GM19372 (cell line): Measurements from ENCODE around the gene PEX10.
"Not testable (repeated sequence)": the region's sequence is repeated elsewhere in the genome, so short reads cannot be mapped to it uniquely, and the experiment has no call there.

Source experiments
- ATAC-seq: cut with Tn5 transposase; IDR thresholded peaks from one replicate; pipeline ENCODE4 v1.9.1; 2021; ENCODE audit warnings: mild to moderate bottlenecking, low read depth, moderate library complexity; ENCODE audit not compliant: unreplicated experiment

The PEX10 gene

GRCh38 chr1:2444138-2444591 lies 31.8 kb upstream of the PEX10 start:
- no peak for ATAC-seq

DNA sequence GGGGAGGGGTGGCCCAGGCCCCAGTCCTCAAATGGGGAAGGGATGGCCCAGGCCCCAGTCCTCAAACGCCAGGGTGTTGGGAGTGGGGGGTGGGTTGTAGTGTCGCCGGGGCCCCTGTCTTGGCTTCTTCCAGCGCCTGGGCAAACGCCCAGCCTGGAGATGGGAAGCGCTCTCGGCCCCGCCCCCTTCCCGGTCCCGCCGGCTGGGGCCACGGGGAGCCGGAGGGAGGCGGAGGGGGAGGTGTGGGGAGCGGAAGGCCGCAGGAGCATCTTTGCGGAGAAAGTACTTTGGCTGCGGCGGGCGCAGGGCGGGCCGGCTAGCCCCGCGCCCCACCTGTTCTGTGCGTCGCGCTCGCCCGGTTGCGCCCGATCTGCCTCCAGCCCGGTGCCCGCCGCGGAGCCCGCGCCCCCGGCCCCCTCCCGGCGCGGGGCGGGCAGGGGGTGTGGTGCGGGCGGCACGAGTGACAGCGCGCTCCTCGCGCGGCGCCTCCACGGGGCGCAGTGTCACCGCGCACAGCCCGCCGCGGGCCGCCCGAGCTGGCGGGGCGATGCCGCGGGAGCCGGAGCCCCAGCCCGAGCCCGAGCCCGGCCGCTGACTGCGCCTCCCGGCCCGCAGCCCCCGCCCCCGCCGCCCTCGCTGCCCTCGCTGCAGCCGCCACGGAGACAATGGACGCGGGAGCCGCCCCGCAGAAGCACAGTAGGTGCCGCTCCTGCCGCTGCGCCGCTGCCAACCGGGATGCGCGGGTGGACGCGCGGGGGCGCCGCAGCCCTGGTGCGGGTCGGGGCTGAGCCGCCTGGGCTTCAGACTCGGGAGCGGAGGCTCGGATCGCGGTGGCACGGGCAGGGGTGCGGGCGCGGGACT lies 31.1 kb upstream of the PEX10 start:
- no peak for ATAC-seq

GRCh38 chr1:2442661-2443060 lies 30.3 kb upstream of the PEX10 start:
- no peak for ATAC-seq

GRCh38 chr1:2441746-2442145 lies 29.4 kb upstream of the PEX10 start:
- no peak for ATAC-seq

DNA sequence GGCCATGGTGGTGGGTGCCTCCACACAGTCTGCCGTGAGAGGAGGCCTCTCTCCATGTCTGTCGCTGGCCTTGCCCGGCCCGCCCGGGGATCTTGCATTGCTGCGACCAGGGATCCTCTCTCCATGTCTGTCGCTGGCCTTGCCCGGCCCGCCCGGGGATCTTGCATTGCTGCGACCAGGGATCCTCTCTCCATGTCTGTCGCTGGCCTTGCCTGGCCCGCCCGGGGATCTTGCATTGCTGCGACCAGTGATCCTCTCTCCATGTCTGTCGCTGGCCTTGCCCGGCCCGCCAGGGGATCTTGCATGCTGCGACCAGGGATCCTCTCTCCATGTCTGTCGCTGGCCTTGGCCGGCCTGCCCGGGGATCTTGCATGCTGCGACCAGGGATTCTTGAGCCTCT lies 28.0 kb upstream of the PEX10 start:
- ATAC-seq, result not testable (repeated sequence)

DNA sequence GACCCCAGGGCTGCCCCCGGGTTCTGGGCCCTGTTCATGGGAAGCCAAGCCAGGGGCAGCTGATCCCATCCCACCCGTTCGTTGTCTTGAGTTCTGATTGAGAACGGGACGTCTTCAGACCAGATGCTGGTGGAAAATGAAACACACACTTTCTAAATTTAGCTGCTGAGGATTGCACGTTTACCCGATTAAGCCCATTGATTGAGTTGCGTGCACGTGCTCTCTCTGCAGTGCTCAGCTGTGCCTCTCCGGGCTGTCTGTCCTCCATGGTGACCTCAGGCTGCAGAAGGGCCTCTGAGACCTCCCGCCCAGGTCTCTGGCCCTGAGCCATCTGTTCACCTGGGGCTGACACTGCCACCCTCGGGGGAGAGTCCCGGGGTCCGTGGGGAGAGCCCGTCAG lies 27.0 kb upstream of the PEX10 start:
- no peak for ATAC-seq

DNA sequence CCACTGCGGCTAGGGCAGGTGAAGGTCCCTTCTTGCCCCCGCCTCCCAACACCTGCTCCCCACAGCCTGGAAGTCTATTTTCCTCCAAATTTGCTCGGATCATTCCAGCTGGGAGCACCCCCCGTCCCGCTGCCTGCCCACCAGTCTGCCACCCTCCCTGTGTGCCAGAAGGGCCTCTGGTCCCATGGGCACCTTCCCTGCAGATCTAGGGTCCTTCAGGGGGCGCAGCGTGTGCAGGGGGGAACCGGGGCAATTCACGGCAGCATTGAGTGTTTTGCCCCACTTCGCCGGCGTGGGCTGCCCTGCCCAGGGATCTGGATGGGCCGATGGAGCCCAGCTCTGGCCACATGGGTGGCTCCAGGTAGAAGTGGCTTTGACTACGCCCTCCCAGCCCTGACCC lies 26.3 kb upstream of the PEX10 start:
- no peak for ATAC-seq

- ATAC-seq, result no peak
These were observed 25.7 kb upstream of the PEX10 start for GRCh38 chr1:2438038-2438437.

- ATAC-seq, result no peak
These were observed 25.3 kb upstream of the PEX10 start for GRCh38 chr1:2437617-2438016.

DNA sequence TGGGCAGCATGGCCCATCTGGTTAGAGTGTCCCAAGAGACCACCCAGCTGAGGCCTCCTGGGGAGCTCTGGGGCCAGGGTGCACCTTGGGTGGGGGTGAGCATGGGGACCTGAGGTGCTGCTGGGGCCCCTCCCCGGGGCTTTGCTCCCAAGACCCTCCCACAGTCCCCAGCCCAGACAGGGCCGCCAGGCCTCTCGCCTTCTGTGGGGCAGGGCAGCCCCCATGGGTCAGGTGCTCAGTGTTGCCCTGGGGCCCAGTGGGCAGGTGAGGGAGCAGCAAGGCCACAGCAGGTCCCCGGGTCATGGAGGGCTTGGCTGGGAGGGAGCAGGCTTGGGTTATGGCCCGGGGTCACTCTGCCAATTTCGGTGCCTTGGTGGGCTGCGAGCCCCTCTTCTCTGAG lies 24.5 kb upstream of the PEX10 start:
- ATAC-seq, result no peak

DNA sequence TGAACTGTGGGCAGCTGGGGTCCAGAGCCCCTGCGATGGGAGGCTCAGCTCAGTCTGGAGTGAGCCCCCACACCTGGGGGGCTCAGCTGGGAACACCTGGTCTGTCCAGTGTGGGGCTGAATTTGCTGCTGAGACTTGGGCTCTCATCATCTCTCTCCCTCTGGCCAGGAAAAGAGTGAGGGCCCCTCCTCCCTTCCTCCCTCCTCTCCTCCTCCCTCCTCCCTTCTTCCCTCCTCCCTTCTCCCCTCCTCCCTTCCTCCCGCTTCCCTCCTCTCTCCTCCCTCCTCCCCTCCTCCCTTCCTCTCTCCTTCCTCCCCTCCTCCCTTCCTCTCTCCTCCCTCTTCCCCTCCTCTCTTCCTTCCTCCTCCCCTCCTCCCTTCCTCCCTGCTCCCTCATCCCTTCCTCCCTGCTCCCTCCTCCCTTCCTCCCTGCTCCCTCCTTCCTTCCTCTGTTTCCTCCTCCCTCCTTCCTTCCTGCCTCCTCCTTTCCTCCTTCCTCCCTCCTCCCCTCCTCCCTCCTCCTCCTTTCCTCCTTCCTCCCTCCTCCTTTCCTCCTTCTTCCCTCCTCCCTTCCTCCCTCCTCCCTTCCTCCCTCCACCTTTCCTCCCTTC lies 23.5 kb upstream of the PEX10 start:
- ATAC-seq, result no peak

- no peak for ATAC-seq
These were observed 22.7 kb upstream of the PEX10 start for GRCh38 chr1:2435091-2435490.

GRCh38 chr1:2433936-2434655 lies 21.7 kb upstream of the PEX10 start:
- no peak for ATAC-seq

DNA sequence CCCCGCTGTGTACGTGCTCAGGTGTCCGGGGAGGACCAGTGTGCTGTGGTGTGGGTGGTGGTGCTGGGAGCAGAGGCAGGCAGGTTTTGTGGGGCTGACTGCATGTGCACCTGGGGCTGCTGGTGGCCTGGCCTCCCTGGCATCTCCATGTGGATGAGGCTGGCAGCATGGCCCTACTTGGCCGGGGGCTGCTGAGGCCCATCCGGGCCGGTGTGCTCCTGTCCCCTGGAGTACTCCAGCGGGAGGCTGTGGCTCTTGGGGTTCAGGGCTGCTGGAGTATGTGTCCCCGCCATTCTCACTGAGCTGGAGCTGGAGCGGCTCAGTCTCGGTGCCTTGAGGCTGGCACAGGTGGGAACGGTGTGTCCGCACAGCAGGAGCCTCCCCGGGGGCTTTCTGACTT lies 20.8 kb upstream of the PEX10 start:
- no peak for ATAC-seq

- ATAC-seq, result no peak
These were observed 20.1 kb upstream of the PEX10 start for GRCh38 chr1:2432441-2432844.

DNA sequence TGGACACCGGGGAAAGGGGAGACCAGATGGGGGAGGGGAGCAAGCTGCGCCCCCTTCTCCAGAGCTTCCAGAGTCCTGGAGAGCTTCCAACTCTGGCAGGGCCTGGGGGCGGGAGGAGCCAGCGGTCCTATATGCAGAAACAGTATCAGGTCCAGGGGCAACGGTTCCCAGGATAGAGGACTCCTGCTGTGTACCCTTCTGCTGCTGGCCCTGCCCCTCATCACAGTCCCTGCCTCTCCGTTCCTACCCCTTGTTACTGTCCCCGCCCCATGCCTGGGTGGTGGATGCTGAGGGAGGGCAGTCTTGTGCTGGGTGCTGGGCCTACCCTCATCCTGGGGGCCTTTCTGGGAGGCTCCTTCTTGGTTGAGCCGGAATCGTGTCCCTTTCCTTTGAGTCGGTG lies 19.2 kb upstream of the PEX10 start:
- ATAC-seq, result no peak

GRCh38 chr1:2431103-2431502 lies 18.7 kb upstream of the PEX10 start:
- ATAC-seq, result no peak

GRCh38 chr1:2430592-2430973 lies 18.2 kb upstream of the PEX10 start:
- no peak for ATAC-seq

DNA sequence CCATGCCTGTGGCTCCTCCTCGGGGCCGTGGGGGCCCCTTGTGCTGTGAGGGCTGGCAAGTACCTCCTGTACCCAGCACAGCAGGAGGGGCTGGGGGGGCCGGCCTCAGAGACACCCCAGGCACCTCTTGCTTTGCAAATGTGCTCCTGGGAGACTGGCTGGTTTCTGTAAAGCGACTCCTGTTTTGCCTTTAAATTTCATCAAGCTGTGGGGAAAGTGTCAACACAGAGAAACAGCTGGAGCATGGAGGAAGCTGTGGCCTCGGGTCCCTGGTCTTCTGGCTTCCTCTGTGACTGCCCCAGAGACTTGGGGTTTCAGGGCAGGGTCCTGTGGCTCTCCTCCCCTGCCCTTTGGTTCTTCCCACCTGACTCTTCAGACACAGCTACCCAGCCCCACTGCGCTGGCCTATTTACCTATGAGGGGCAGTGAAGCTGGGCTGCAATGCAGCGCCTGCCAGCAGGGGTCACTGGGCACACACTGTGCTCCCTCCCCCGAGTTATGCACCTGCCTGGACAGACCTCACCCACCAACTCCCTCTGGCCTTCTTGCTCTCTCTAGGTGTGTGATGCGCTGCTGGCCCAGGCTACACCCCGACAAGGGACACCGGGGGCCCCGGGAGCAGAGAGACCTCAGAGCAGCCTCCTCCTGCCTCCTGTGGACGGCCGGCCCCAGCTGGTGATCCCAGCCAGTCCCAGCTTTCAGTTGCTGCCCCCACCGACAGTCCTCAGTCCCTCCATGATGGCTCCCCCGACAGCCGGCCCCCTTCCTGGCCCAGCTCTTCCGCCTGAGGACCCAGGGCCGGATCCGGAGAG lies 17.6 kb upstream of the PEX10 start:
- ATAC-seq, result no peak

DNA sequence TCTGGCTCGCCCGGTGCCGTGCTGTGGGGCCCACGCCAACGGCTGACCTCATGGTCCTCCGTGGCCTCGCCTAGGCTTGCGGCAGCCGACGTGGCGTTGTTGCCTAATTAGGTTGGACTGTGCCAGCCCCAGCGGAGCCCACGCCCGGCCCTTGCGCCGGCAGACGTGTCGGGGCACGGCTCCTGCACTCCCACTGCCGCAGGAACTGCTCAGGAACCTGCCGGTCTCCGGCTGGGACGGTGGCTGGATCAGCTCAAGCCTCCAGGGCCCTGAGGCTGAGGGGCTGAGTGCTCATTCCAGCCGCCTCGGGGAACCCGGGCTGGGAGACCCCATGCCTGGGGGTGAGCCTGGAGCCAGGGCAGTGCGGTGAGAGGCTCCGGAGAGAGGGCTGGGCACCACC lies 16.1 kb upstream of the PEX10 start:
- ATAC-seq, result no peak

DNA sequence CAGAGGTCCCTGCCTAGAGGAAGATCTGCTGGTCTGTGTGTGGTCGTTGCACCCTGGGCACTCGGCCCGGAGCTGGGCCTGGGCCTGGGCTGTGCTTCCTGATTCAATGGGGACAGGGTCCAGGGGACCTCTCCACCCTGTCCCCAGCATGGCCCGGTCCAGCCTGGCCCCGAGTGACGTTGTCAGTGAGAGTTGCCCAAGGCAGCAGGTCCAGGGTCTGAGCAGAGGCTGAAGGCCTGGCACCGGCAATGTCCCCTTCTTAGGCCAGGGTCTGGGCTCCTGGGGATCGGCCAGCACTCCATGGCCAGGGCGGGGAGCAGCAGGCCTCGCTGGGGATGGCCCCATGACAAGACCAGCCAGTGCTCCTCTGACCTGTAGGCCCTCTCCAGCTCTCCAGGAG lies 15.6 kb upstream of the PEX10 start:
- no peak for ATAC-seq
